Large intestine (tissue), 3 donors: Measurements from ENCODE around the gene SCGB1D4. TPM values are rescaled to one million over a fixed set of nuclear protein-coding genes. Genes with fewer than 3 reads are reported as not detected.

ENCODE experiments used
- DNase-seq, 2 donors: peaks; one replicate each; pipeline versions ENCODE4 v3.0.0 to v3.0.0-alpha.2; 2013
- H3K27ac ChIP-seq: one replicate; pipeline ENCODE4 v1.5.1; 2013; ENCODE audit warnings: low read length
- H3K27me3 ChIP-seq: 2 replicates; pipeline ENCODE4 v1.6.1; 2013; ENCODE audit warnings: low read length; ENCODE audit not compliant: control insufficient read depth, insufficient read depth
- H3K36me3 ChIP-seq: 2 replicates; pipeline ENCODE4 v1.6.1; 2013; ENCODE audit warnings: low read length; ENCODE audit not compliant: control insufficient read depth, insufficient read depth
- H3K4me1 ChIP-seq: one replicate; pipeline ENCODE4 v1.6.1; 2013; ENCODE audit warnings: low read length; ENCODE audit not compliant: control insufficient read depth, insufficient read depth
- H3K4me3 ChIP-seq: one replicate; pipeline ENCODE4 v1.5.1; 2013; ENCODE audit warnings: low read length
- H3K9me3 ChIP-seq: one replicate; pipeline ENCODE4 v1.6.1; 2013; ENCODE audit warnings: mild to moderate bottlenecking, low read depth, low read length, moderate library complexity; ENCODE audit not compliant: control insufficient read depth
- WGBS: methylation state at CpG from one replicate; pipeline ENCODE4 v1.1.5; 2013; ENCODE audit warnings: low lambda C conversion rate; ENCODE audit not compliant: insufficient coverage; 5-methylcytosine and 5-hydroxymethylcytosine counted together
- polyA plus RNA-seq: library from polyadenylated mRNA; unstranded; fragments of 120-200 nt; gene quantifications from one replicate; pipeline ENCODE4 v1.2.1, GENCODE V29; 2013

The SCGB1D4 gene
- polyA plus RNA-seq, 1 donor = not detected

DNA sequence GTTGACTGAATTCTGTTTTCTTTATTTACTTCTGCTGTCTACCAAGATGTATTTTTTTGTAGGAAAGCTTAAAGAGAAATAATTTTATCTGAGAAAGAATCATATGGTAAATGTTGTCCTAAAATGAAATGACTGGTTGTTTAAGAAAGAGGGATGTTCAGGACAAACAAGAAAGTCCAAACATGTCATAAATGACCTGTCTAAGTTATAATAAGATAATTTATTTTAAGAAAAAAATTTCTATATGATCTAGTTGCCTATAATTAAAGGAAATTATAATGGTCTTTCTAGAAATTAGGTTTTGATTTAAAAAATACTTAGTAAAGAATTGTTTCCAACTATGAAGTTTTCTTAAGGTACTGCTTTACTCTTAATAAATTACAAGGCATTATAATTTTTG, 18.4 kb downstream of the SCGB1D4 start:
- no peaks in the 10 kb centered on the region for H3K27me3 ChIP-seq
- no peaks in the 10 kb centered on the region for H3K4me1 ChIP-seq
- H3K9me3 ChIP-seq = no peaks in the 10 kb centered on the region
- DNase-seq = no peak
- no peaks in the 10 kb centered on the region for H3K36me3 ChIP-seq
- H3K27ac ChIP-seq = no peak overlapping the region
- H3K4me3 ChIP-seq = no peak overlapping the region

DNA sequence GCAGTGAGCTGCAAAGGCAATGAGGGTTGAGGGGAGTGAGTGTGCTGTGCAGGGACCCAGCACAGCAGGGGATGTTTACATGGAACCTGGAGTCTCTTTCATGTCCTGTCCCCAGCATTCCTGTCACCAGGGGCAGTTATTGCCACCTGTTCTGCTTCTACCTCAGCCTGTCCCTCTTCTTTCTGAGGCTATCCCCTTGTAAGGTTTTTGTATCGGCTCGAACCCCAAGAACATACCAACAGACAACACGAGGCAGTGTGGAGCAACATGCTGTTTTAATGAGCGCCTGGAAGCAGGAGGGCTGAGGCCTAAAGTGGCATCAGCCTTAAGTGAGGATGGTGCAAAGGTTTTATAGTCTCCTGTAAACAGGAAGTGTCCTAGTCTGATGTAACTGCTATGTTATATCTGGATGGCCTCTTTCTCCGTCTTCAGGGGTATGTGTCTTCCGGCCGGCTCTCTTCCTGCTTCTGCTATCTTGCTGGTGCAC, 25.0 kb downstream of the SCGB1D4 start:
- Histone ChIP-seq H3K27me3 (no peaks in the 10 kb centered on the region), H3K27ac (no peak overlapping the region), H3K4me3 (no peak overlapping the region), H3K36me3 (no peaks in the 10 kb centered on the region), H3K9me3 (no peaks in the 10 kb centered on the region), H3K4me1 (no peaks in the 10 kb centered on the region)
- WGBS = no CpG with 5 or more reads among the region's 7 CpGs
- DNase-seq = no peak

DNA sequence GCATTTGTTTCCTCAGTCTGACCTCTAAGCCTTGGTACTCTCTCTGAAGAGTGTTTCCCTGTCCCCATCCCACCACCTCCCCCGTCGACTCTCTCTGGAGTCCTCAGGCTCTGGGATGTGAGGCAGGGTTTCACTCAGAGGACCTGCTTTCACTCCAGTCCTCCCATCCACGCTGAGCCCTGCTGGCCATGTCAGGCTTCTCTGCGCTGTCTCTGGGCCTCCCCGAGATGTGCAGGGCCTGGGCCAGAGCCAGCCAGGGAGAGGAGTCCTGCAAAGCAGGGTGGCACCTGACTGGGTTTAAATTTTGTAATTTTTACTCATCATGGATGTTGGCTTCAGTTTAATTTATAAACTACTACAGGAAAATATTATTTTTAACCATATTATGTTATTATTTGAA, 25.6 kb downstream of the SCGB1D4 start:
- Histone ChIP-seq H3K4me3 (no peak overlapping the region), H3K9me3 (no peaks in the 10 kb centered on the region), H3K36me3 (no peaks in the 10 kb centered on the region), H3K27ac (no peak overlapping the region), H3K4me1 (no peaks in the 10 kb centered on the region), H3K27me3 (no peaks in the 10 kb centered on the region)
- no CpG with 5 or more reads among the region's 5 CpGs for WGBS
- DNase-seq = no peak

DNA sequence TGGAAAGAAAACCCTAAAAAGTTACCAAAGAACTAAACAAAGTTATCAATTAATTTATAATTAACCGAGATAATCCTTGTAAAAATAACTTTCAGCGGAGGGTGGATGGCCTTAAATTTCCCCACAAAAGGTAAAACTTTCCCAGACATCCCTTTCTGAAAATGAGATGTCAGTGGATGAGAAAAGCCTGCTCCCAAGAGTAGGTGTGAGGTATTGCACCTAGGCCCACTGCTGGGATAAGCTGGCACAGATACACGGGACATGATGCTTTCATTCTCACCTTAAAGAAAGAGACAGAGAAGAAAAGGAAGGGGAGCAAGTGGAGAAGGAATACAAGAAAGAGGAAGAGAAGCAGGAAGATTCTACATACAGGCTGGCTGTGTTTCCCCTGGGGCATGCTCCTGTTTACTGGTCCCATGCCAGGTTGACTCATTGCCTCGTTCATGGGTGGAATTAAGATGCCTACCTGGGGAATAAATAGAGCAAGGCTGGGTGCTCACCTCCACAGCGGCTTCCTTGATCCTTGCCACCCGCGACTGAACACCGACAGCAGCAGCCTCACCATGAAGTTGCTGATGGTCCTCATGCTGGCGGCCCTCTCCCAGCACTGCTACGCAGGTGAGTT, 29.1 kb downstream of the SCGB1D4 start, which contains the start of gene SCGB2A2:
TSS of gene SCGB2A2 (plus strand) at position 505 of the 625 bp plus-strand sequence. CDS start at position 564, 59 bp downstream.
- Histone ChIP-seq H3K36me3 (no peaks in the 10 kb centered on the region), H3K4me3 (no peak within 1 kb of the TSS), H3K9me3 (no peaks in the 10 kb centered on the region), H3K27ac (no peak within 1 kb of the TSS), H3K27me3 (no peaks in the 10 kb centered on the region), H3K4me1 (no peaks in the 10 kb centered on the region)
- DNase-seq = no peak
- WGBS = 0% methylated on average over 1 of the region's 10 CpGs

DNA sequence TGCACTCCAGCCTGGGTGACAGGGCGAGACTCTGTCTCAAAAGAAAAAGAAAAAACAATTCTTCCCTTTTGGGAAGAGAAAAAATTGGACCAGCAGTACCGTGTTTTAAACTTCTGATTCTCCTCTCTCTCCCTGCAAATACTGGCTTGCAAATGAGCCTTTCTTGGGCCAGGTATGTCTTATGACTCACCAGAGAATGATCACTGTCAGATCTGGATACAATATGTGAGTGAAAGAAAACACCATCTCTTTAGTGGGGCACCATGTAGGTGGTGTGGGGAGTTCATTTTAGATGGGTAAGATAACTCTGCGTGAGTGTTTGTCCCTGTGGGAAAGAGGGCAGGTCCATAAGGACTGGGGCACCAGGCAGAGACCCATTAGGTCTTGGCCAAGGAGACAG, 31.3 kb downstream of the SCGB1D4 start:
- no CpG with 5 or more reads among the region's 3 CpGs for WGBS

DNA sequence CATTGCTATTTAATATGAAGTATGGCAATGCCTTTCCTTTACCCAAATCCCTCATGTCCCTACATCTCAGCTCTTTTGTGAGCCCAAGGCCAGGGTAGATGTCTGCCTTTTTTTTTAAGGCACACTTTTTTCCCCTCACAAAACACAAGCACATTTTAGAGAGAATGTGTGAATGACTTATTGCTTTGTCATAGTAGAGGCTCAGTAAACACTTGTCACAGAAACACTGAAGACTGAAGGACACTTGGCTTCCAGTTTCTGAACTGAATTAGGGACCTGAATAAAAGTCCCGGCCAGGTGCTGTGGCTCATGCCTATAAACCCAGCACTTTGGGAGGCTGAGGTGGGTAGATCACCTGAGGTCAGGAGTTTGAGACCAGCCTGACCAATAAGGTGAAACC, 31.8 kb downstream of the SCGB1D4 start:
- Histone ChIP-seq H3K36me3 (no peaks in the 10 kb centered on the region), H3K9me3 (no peaks in the 10 kb centered on the region), H3K27ac (no peak overlapping the region), H3K4me1 (no peaks in the 10 kb centered on the region), H3K27me3 (no peaks in the 10 kb centered on the region), H3K4me3 (no peak overlapping the region)
- no peak for DNase-seq
- WGBS = 100% methylated on average over 1 of the region's 1 CpG

More for the DNA sequence above, 31.3 kb downstream of the SCGB1D4 start:
- no peak for DNase-seq
- Histone ChIP-seq H3K4me3 (no peak overlapping the region), H3K9me3 (no peaks in the 10 kb centered on the region), H3K27ac (no peak overlapping the region), H3K36me3 (no peaks in the 10 kb centered on the region), H3K27me3 (no peaks in the 10 kb centered on the region), H3K4me1 (no peaks in the 10 kb centered on the region)

DNA sequence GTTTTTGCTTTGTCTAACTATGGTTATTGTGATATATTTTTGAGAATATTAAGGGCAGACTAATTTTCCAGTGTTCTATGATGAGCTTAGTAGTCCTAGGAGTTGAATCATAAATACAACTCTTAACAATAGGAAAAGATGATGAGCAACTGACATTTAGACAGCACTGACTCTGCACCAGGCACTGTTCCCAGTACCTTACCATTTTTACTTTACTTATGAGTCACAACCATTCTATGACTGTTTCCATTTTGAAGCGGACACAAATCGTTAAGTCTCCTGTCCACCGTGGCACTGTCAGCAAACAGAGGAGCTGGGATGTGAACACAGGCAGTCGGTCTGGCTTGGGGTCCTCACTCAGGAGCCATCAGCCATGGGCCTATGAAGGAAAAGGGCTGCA, 32.3 kb downstream of the SCGB1D4 start:
- no peak overlapping the region for H3K27ac ChIP-seq
- no peaks in the 10 kb centered on the region for H3K4me1 ChIP-seq
- H3K36me3 ChIP-seq = no peaks in the 10 kb centered on the region
- H3K9me3 ChIP-seq = no peaks in the 10 kb centered on the region
- WGBS = 100% methylated on average over 2 of the region's 4 CpGs
- peaks cover under 1% of the 10 kb centered on the region for H3K27me3 ChIP-seq
- no peak overlapping the region for H3K4me3 ChIP-seq
- no peak for DNase-seq

DNA sequence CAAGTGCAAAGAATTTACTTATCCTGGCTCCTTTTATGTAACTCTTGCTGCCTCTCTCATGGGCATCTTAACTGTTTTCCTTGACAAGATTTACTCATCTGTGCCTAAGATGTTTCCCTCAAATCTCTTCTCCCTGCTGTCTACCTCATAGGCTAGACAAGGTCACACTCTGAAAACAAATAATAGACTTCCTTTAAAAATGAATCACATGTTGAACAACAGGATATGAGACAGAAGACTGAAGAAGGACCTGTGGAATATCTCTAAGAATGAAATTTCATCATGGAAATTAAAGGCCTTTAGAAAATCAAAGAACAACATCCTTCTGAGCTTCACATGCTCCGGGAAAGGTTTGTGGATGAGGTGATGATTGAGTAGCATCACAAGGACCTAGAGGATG, 34.9 kb downstream of the SCGB1D4 start:
- Histone ChIP-seq H3K27ac (no peak overlapping the region), H3K9me3 (no peaks in the 10 kb centered on the region), H3K36me3 (no peaks in the 10 kb centered on the region), H3K27me3 (peaks cover 6% of the 10 kb centered on the region), H3K4me1 (no peaks in the 10 kb centered on the region), H3K4me3 (no peak overlapping the region)
- no peak for DNase-seq
- WGBS = no CpG with 5 or more reads among the region's 1 CpG

DNA sequence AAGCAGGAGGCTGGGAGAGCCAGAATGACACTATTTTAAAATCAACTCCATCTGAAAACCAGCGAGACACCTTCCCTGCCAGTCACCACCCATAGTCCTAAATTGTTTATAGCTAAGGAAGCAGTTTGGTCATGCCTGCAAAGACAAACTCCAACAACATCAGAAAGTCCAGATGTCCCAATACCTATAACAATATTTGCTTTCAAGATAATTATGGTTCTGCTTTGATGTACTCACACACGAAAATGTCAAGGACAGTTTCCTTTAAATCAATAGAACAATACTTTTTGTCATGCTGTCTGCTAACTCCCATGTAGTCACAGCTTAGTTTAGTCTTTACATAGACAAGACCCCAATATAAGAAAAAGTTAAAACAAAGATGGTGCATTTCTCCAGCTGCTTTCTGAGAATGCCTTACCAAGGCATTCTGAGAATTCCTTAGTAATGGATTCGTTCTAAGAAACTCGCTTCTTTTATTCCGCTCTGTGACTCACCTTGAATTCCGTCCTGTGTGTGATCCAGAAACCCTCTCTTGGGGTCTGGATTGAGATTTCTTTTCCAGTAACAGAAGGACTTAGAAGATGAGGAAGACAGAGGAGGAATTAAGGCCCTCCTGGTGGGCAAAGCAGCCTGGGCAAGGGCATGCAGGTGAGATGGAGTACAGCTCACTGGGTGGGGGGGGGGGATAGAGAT, 38.5 kb downstream of the SCGB1D4 start:
- H3K4me3 ChIP-seq = no peak overlapping the region
- no peak for DNase-seq
- no peaks in the 10 kb centered on the region for H3K4me1 ChIP-seq
- H3K9me3 ChIP-seq = no peaks in the 10 kb centered on the region
- H3K27me3 ChIP-seq = peaks cover 6% of the 10 kb centered on the region
- H3K36me3 ChIP-seq = no peaks in the 10 kb centered on the region
- no peak overlapping the region for H3K27ac ChIP-seq
- 17% methylated on average over 1 of the region's 6 CpGs for WGBS

DNA sequence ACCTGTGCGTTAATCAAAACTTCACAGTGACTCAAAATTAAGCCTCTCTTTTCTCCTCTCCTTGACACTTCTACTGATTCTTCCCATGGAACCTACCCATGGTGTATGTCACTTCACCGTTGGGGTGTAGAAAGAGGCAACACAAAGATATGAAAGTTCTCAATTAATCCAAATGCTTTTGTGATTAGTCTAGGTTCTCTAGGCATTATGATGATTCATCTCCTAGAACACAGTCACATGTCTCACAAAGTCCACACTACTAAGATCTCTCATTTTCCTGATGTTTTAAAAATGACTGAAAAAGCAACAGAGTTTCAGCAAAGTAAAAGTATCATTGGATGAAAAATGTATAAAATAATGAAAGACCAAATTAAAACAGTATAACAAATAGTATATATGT, 42.6 kb downstream of the SCGB1D4 start:
- Histone ChIP-seq H3K4me1 (no peaks in the 10 kb centered on the region), H3K27ac (no peak overlapping the region), H3K9me3 (no peaks in the 10 kb centered on the region), H3K4me3 (no peak overlapping the region), H3K27me3 (peaks cover 3% of the 10 kb centered on the region), H3K36me3 (no peaks in the 10 kb centered on the region)
- 80% methylated on average over 1 of the region's 2 CpGs for WGBS
- DNase-seq = no peak
